AG09309 (cell line): ENCODE measurements around the gene MLPH.

Experiments used
- DNase-seq: peaks from one replicate; pipeline ENCODE4 v3.0.0-alpha.2; 2010; ENCODE audit warnings: low read depth
- H3K4me3 ChIP-seq: 2 replicates; pipeline ENCODE4 v1.5.1; 2011; ENCODE audit warnings: mild to moderate bottlenecking, low read depth, low read length, moderate library complexity; ENCODE audit not compliant: control insufficient read depth
- TF ChIP-seq, protein P1 (sequence below): IDR thresholded peaks from 2 replicates; pipeline ENCODE4 v1.5.1; 2011; ENCODE audit warnings: mild to moderate bottlenecking, low read depth, low read length, inconsistent platforms; ENCODE audit not compliant: insufficient read depth, control insufficient read depth; ENCODE audit errors: missing control alignments

Gene MLPH

DNA sequence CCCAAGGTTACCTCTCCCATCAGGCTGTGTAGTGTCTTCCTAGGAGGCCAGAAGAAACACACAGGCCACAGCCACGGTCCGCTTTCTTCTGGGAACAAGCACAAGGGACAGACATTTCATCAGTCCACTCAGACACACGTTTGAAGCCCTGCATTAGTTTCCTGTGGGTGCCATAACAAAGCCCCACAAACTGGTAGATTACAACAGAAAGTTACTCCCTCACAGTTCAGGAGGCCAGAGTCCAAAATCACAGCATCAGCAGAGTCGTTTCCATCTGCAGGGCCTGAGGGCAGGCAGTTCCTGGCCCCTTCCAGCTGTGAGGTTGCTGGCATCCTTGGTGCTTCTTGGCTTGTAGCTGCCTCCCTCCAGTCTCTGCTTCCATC, 70.6 kb downstream of the MLPH start:
- TF ChIP-seq, protein P1, sequence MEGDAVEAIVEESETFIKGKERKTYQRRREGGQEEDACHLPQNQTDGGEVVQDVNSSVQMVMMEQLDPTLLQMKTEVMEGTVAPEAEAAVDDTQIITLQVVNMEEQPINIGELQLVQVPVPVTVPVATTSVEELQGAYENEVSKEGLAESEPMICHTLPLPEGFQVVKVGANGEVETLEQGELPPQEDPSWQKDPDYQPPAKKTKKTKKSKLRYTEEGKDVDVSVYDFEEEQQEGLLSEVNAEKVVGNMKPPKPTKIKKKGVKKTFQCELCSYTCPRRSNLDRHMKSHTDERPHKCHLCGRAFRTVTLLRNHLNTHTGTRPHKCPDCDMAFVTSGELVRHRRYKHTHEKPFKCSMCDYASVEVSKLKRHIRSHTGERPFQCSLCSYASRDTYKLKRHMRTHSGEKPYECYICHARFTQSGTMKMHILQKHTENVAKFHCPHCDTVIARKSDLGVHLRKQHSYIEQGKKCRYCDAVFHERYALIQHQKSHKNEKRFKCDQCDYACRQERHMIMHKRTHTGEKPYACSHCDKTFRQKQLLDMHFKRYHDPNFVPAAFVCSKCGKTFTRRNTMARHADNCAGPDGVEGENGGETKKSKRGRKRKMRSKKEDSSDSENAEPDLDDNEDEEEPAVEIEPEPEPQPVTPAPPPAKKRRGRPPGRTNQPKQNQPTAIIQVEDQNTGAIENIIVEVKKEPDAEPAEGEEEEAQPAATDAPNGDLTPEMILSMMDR, result no peak
- DNase-seq, result no peak
- H3K4me3 ChIP-seq, result no peak overlapping the region

DNA sequence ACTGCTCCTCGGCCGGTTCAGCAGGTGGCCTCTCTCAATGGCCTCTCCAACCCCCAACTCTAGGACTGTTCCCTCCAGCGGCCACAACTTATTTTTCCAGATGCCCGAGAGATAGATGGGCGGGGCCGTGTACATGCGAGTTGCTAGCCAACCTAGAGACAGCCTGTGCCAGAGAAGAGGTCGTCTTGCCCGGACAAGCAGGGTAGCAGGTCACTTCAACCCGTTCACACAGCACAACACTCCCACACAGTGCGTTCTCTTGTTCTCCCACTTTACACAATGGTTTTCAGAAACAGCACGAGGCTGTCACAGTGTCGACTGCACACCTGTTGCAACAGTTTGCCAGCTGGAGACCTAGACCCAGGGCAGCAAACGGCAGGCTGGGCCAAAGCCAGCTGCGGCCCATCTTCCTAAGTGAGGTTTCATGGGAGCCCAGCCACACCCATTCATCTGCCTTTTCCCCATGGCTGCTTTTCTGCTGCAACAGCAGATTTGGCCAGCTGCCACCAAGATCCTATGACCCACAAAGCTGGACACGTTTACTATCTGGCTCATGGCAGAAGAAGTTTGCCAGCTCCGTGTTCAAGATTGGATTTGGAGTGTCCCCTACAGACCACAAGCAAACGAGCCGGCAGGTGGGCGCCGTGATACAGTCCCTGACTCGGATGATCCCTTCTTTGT, 72.0 kb downstream of the MLPH start:
- no peak overlapping the region for H3K4me3 ChIP-seq
- DNase-seq, result peak; percentile 29
- TF ChIP-seq, protein P1, result no peak

DNA sequence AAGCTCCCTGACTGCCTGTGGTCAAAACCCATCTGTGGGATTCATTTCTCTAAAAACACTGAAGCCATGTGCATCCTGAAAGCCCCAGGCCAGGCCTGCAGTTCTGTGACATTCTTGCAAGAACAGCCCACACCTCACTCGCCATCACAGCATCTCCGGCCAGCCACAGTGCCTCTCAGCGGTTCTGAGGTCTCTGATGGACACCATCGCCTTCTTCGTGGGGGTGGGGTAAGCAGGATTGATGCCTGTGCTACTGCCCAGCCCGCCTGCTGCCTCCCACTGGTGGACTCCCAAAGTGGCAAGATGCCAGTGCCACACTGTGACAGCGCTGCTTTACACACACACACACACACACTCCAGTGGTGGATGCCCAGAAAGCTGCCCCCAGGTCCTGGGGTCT, 74.2 kb downstream of the MLPH start:
- TF ChIP-seq, protein P1, result no peak
- no peak for DNase-seq

DNA sequence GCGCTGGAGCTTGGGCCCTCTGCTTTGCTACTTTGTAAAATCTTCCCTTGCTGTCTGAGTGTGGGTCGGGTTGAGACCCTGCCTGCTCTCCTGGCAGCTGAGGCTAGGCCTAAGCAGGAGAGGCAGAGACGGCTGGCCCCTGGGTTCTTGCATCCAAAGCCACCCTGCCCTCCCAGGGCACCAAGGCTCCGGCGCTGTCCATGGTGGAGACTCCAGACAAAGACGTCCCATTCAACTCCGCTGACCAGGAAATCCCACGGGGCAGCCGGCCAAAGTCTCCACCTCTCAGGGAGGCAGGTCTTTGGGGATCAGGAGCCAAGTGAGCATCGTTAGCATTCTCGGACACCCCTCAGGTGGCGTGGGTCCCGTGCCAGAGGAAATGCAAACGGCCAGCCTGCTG, 76.8 kb downstream of the MLPH start:
- DNase-seq, result no peak
- H3K4me3 ChIP-seq, result no peak overlapping the region
- TF ChIP-seq, protein P1, result no peak

More for the DNA sequence above, 74.2 kb downstream of the MLPH start:
- no peak overlapping the region for H3K4me3 ChIP-seq

DNA sequence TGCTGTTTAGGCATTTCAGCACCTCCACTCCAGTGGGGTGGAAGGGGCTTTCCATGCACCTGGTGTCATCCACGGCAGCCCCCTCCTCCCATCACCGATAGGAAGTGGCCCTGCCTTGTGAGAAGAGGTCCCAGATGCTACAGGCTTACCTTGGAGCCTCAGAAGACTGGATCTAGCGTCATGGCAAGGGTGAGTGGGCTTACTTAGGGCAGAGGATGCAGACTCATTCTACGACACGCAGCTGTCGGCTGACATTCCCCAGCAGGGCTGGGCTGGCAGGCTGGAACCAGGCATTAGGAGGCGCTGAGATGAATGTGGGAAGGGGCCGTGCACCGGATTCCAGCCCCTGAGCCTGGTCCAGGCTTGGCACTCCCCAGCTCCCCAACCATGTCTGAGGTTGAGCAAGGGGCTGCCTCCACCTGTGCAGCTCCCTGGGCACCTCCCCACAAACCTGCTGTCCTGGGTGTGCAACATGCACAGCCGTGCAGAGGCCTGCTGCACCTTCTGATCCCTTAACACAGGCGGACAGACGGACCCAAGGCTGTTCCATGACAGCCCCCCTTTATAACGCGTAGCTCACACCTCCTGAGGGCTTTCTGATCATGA, 77.6 kb downstream of the MLPH start:
- H3K4me3 ChIP-seq, result no peak overlapping the region
- TF ChIP-seq, protein P1, result no peak
- no peak for DNase-seq

DNA sequence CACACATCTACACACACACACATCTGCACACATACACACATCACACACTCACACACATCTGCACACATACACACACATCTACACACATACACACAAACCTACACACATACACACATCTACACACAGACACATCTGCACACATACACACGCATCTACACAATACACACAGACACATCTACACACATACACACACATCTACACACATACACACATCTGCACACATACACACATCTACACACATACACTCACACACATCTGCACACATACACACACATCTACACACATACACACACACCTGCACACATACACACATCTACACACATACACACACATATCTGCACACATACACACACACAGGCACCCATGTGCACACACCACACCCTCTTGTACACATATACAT, 78.9 kb downstream of the MLPH start:
- H3K4me3 ChIP-seq, result no peak overlapping the region
- DNase-seq, result no peak
- TF ChIP-seq, protein P1, result no peak
